ENCODE data around the gene MND1. TPM values are rescaled to one million over a fixed set of nuclear protein-coding genes. Genes with fewer than 3 reads are reported as not detected.
"Not testable (repeated sequence)": the region's sequence is repeated elsewhere in the genome, so short reads cannot be mapped to it uniquely, and the experiment has no call there.

MND1 gene
- total RNA-seq, 1 donor from 2014 or later, result 0.53 TPM

DNA sequence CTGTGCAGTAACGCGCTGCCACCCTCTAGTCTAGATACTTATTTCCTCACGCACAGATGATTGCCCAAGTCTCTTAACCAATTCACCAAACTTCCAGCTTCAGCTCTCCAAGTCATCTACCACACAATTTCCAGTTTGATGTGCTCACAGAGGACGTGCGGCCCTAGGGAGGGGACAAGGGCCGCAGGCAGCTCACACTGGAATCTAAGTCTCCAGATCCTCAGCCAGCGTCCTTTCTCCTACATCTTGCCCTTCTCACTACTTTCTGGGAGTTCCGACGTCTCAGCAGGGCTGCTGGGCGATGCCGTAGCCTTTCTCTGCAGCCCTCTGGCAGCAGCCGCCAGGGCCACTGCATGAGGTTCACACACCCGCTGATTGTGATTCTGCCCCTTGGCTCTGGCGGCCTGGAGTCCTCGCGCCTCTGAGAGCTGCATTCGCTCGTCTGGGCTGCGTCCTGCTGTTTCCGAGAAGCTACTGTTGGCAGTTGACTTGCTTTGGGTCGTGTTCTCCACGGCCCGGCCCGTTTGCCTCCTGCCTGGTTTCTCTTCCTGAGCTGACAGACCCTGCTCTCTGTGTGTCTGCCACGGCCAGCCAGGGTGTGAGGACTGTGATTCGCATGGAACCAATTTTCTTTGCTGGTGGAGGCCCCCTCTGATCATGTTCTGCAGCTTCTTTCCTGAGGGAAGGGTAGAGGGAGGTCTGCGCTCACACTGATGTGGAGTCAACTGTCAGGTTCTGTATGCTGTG lies 107.6 kb downstream of the MND1 start:
- no peaks in the 10 kb centered on the region for H3K36me3 Mint-ChIP-seq (ENCODE audit: low read depth)
- peak overlapping the region; percentile 35 for H3K27ac Mint-ChIP-seq
- peaks cover 28% of the 10 kb centered on the region for H3K4me1 Mint-ChIP-seq
- intact Hi-C loops (cut with micrococcal nuclease), result no loop called here
- ATAC-seq (ENCODE audit: low read depth) (no peak), DNase-seq (no peak)
- CTCF ChIA-PET, result no interaction called here
- no peak overlapping the region for H3K4me3 Mint-ChIP-seq
- no peaks in the 10 kb centered on the region for H3K9me3 Mint-ChIP-seq
- TF ChIP-seq, protein P1, sequence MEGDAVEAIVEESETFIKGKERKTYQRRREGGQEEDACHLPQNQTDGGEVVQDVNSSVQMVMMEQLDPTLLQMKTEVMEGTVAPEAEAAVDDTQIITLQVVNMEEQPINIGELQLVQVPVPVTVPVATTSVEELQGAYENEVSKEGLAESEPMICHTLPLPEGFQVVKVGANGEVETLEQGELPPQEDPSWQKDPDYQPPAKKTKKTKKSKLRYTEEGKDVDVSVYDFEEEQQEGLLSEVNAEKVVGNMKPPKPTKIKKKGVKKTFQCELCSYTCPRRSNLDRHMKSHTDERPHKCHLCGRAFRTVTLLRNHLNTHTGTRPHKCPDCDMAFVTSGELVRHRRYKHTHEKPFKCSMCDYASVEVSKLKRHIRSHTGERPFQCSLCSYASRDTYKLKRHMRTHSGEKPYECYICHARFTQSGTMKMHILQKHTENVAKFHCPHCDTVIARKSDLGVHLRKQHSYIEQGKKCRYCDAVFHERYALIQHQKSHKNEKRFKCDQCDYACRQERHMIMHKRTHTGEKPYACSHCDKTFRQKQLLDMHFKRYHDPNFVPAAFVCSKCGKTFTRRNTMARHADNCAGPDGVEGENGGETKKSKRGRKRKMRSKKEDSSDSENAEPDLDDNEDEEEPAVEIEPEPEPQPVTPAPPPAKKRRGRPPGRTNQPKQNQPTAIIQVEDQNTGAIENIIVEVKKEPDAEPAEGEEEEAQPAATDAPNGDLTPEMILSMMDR (IDR thresholded peaks at IDR 0.05), result no peak
- POLR2A ChIA-PET, result interaction anchor here (1.5 kb wide), 1 partner anchor 14 kb away, joined by 4 read pairs; the partner anchor contains the start of gene TMEM131L
- H3K27me3 Mint-ChIP-seq, result no peaks in the 10 kb centered on the region

DNA sequence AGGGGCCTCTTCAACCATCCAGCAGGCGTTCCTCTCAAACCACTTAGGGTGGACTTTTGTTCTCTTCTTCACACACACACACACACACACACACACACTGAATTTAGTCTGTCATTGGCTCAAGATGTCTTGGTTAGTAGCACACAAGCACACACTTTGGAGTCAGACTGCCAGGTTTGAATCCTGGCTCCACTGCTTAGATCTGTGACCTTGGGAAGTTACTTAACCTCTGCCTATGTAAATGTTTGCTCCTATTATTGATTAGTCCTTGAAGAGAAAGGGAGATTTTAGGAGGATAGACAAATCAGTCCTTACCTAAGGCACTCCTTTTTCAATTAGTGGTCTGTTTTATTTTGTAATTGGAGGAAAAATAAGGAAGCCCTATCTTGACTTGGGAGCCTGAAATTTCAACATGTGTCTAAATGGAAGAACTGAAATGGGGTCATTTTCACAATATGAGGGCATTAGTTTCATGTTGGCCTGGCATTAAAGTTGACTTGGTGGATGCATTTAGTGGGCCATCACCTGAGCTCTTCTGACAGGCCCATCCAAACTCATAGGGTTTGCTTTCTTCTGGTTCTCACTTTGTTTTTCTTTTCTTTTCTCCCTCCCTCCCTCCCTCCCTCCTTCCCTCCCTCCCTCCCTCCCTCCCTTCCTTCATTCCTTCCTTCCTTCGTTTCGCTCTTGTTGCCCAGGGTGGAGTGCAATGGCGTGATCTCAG lies 108.3 kb downstream of the MND1 start:
- H3K4me1 Mint-ChIP-seq, result peaks cover 28% of the 10 kb centered on the region
- no peak overlapping the region for H3K4me3 Mint-ChIP-seq
- no peaks in the 10 kb centered on the region for H3K9me3 Mint-ChIP-seq
- TF ChIP-seq, protein P1 (IDR thresholded peaks at IDR 0.05), result no peak
- ChIA-PET POLR2A (interaction anchor here (0.7 to 1.5 kb wide), 2 partner anchors 13 to 17 kb away, joined by 3 to 4 read pairs; partner anchors contain the start of gene TMEM131L), CTCF (no interaction called here)
- no peaks in the 10 kb centered on the region for H3K36me3 Mint-ChIP-seq (ENCODE audit: low read depth)
- no peaks in the 10 kb centered on the region for H3K27me3 Mint-ChIP-seq
- no peak for ATAC-seq (ENCODE audit: low read depth)
- intact Hi-C loops (cut with micrococcal nuclease), result no loop called here
- DNase-seq, result no peak
- H3K27ac Mint-ChIP-seq, result peak overlapping the region; percentile 35

DNA sequence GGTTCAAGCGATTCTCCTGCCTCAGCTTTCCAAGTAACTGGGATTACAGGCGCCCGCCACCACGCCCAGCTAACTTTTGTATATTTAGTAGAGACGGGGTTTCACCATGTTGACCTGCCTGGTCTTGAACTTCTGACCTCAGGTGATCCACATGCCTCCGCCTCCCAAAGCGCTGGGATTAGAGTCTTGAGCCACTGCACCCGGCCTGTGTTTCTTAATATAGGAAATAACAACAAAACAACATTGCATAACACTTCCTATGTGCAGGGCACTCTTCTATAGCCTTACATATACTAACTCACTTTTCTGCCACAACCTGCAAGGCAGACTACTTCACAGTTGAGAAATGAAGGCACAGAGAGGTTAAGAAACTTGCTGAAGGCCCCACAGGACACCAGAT lies 108.9 kb downstream of the MND1 start:
- POLR2A ChIA-PET, result interaction anchor here (0.7 kb wide), 1 partner anchor 16 kb away, joined by 3 read pairs; no protein-coding TSS in a partner anchor
- CTCF ChIA-PET, result no interaction called here
- intact Hi-C loops (cut with micrococcal nuclease), result no loop called here
- Mint-ChIP-seq H3K4me1 (peaks cover 25% of the 10 kb centered on the region), H3K4me3 (no peak overlapping the region), H3K27me3 (no peaks in the 10 kb centered on the region), H3K27ac (no peak overlapping the region), H3K36me3 (ENCODE audit: low read depth) (no peaks in the 10 kb centered on the region), H3K9me3 (no peaks in the 10 kb centered on the region)
- TF ChIP-seq, protein P1 (IDR thresholded peaks at IDR 0.05), result no peak
- ATAC-seq (ENCODE audit: low read depth) (no peak), DNase-seq (no peak)

DNA sequence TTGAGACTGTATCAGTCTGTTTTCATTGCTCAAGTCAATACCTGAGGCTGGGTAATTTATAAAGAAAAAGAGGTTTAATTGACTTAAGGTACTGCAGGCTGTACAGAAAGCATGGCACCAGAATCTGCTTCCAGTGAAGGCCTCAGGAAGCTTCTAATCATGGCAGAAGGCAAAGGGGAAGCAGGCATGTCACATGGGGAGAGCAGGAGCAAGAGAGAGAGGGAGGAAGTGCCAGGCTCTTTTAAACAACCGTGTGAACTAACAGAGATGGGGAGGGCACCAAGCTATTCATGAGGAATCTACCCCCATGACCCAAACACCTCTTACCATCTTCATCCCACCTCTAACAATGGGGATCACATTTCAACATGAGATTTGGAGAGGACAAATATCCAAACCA lies 114.5 kb downstream of the MND1 start:
- H3K4me3 Mint-ChIP-seq, result no peak overlapping the region
- no peak for DNase-seq
- no peak for ATAC-seq (ENCODE audit: low read depth)
- TF ChIP-seq, protein P1 (IDR thresholded peaks at IDR 0.05), result no peak
- H3K9me3 Mint-ChIP-seq, result no peaks in the 10 kb centered on the region
- no peaks in the 10 kb centered on the region for H3K36me3 Mint-ChIP-seq (ENCODE audit: low read depth)
- POLR2A ChIA-PET, result no interaction called here
- H3K27me3 Mint-ChIP-seq, result no peaks in the 10 kb centered on the region
- H3K4me1 Mint-ChIP-seq, result peaks cover 8% of the 10 kb centered on the region
- H3K27ac Mint-ChIP-seq, result no peak overlapping the region
- CTCF ChIA-PET, result no interaction called here
- intact Hi-C loops (cut with micrococcal nuclease), result no loop called here

DNA sequence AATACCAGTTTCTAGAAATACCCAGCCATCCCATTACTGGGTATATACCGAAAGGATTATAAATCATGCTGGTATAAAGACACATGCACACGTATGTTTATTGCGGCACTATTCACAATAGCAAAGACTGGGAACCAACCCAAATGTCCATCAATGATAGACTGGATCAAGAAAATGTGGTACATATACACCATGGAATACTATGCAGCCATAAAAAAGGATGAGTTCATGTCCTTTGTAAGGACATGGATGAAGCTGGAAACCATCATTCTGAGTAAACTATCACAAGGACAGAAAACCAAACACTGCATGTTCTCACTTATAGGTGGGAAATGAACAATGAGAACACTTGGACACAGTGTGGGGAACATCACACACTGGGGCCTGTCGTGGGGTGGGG lies 117.1 kb downstream of the MND1 start:
- H3K4me3 Mint-ChIP-seq; ATAC-seq (ENCODE audit: low read depth); intact Hi-C loops (cut with micrococcal nuclease); H3K36me3 Mint-ChIP-seq (ENCODE audit: low read depth); H3K9me3 Mint-ChIP-seq; DNase-seq; POLR2A ChIA-PET; H3K27me3 Mint-ChIP-seq; CTCF ChIA-PET; H3K27ac Mint-ChIP-seq: not testable (repeated sequence)
- peaks cover 26% of the 10 kb centered on the region for H3K4me1 Mint-ChIP-seq
